Measurements from ENCODE around the gene WDR73.

DNA sequence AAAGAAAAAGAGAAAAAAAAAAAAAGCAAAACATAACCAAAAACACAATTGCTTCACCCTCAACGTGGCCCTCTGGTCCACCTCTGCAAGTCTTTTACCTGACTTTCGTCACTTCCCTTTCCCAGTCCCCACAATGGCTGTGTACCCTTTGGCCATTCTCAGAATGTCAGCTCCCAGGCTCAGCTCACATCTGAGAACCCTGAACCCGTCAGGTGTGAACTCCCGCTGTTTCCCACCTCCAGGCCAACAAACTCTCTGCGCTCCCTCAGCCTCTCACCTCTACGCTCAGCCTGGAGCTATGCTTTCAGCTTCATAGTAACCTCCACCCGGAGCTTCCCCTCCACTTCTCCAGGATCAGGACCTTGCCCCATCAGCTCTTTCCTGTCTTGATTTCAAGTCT is 29.7 kb downstream of the WDR73 start:
- TF ChIP-seq, protein P1, sequence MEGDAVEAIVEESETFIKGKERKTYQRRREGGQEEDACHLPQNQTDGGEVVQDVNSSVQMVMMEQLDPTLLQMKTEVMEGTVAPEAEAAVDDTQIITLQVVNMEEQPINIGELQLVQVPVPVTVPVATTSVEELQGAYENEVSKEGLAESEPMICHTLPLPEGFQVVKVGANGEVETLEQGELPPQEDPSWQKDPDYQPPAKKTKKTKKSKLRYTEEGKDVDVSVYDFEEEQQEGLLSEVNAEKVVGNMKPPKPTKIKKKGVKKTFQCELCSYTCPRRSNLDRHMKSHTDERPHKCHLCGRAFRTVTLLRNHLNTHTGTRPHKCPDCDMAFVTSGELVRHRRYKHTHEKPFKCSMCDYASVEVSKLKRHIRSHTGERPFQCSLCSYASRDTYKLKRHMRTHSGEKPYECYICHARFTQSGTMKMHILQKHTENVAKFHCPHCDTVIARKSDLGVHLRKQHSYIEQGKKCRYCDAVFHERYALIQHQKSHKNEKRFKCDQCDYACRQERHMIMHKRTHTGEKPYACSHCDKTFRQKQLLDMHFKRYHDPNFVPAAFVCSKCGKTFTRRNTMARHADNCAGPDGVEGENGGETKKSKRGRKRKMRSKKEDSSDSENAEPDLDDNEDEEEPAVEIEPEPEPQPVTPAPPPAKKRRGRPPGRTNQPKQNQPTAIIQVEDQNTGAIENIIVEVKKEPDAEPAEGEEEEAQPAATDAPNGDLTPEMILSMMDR (IDR thresholded peaks at IDR 0.05) = no peak
- no peak for TF ChIP-seq ZFX (IDR thresholded peaks at IDR 0.05; ENCODE audit: borderline replicate concordance)

All from 22Rv1 (cell line).